ENCODE data around the gene TBC1D5.

- TF ChIP-seq REST (IDR thresholded peaks at IDR 0.05; ENCODE audit: insufficient read depth in 1 of 2, low read depth in 2 of 2, low read length in 2 of 2), result no peak
- no peak for TF ChIP-seq POLR2AphosphoS5 (IDR thresholded peaks at IDR 0.05; ENCODE audit: low read depth, low read length)
Observed at GRCh38 chr3:17553080-17553479, 189.4 kb downstream of the TBC1D5 start.

Data from PFSK-1 (cell line).